Amygdala (tissue), 56 donors: ENCODE data around the gene CUL9.

Experiments
- DNase-seq, 56 donors: peaks; one replicate each; lab custom pipeline; 2025; lab: John Stamatoyannopoulos, UW

Gene CUL9

GRCh38 chr6:43172104-43173007 lies 9.6 kb upstream of the CUL9 start:
- DNase-seq, result peak in 27 of 56 donors; percentile 13 to 58 (median 34)

- DNase-seq, result peak in 2 of 56 donors; percentile 0 to 22
These were observed 8.3 kb upstream of the CUL9 start for GRCh38 chr6:43173591-43174262.

DNA sequence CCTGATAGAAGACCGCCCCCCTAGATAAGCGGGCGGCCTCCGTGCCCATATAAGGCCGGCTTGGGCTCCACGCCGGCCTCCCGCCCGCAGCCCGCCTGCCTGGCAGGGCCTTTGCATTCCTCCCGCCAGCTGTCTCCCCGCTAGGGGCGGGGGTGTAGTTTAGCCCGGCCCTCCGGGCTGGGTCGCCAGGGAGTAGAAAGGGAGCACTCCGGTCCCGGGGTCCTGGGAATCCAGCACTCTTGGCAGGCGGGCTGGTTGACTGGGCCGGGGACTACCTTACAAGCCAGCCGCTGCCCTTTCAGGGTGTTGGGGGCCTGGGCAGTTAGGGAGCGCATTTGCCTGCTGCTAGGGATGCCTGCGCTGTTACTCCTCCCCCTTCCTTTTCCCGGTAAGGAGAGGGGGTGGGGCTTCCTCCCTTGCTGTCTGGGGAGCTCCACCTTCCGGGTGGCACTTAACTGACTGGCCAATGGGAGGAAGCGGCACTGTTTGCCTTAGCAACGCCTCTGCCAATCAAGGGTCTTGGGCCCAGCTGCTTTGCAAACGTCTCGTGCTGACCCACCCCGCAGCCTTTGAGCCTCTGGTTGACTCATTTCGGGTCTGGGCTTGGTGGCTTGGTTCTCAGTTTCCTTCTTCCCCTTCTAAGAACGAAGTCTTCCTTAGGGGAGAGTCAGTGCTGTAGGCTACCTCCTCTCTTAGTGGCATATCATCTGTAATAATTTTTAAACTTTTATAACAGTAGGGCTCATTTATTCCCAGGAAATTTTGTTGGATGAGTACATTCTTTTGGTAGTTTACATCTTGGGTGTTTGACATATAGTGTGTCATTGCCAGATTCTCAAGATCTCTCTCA lies 7.5 kb upstream of the CUL9 start:
- DNase-seq, result peak; percentile 55 to 98 (median 95)

DNA sequence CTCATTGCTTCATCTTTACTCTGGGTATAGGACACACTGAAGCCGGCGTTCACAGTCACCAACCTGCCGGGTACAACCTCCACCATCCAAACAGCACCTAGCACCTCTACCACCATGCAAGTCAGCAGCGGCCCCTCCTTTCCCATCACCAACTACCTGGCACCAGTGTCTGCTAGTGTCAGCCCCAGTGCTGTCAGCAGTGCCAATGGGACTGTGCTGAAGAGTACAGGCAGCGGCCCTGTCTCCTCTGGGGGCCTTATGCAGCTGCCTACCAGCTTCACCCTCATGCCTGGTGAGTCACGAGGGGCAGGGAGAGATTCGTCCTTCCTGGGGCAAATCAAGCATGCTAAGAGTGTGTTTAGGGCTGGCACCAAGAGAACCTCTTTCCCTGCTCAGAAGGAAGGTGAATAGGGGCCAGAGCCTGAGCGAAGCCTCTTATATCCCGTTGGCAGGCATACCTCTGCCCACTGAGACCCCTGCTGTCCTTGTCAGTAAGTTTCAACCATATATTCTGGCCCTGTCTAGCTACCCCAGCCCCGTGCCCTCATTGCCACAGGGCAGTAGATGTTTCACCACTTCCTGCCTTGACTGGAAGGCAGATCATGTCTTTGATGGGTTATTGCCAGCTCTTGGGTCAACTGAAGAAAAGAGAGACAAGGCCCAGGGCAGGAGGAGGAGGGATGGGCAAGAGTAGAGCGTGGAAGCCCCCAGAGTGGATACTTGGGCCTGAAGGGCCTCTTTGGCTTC lies 6.1 kb upstream of the CUL9 start:
- no peak for DNase-seq

DNA sequence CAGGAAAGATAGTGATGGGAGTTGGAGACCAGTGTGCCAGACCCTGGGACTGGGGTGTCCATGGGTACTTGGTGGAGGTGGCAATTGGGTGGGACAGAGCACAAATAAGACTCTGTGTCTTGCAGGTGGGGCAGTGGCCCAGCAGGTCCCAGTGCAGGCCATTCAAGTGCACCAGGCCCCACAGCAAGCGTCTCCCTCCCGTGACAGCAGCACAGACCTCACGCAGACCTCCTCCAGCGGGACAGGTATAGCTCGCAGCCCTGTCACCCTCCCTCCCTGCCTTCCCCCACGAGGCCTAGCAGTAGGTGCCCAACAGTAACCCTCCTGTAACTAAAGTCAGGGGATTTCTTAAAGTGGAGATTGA lies 5.6 kb upstream of the CUL9 start:
- no peak for DNase-seq

GRCh38 chr6:43178150-43178549 lies 3.8 kb upstream of the CUL9 start:
- peak in 1 of 56 donors; percentile 7 for DNase-seq

- no peak for DNase-seq
These were observed 2.8 kb upstream of the CUL9 start for GRCh38 chr6:43178951-43179830.

DNA sequence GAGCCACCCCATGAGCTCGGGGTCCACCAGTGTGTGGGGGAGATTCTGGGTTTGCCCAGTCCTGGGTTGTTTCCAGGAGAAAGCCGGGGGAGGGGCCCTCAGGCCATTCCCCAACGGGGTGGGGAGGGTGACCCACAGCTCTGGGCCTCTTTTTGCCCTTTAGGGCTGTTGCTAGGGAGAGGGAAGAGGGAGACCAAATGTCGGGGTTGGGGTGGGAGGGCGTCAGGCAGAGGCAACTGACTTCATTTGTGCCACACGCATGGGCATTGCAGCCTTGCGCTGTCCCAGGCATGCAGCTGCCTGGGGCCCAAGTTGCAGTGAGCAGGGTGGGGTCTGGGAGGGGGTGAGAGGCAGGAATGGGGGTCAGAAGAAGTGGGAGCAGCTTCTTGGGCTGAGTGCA lies 1.9 kb upstream of the CUL9 start:
- DNase-seq, result no peak

GRCh38 chr6:43180985-43181384 lies 1.0 kb upstream of the CUL9 start:
- no peak for DNase-seq

DNA sequence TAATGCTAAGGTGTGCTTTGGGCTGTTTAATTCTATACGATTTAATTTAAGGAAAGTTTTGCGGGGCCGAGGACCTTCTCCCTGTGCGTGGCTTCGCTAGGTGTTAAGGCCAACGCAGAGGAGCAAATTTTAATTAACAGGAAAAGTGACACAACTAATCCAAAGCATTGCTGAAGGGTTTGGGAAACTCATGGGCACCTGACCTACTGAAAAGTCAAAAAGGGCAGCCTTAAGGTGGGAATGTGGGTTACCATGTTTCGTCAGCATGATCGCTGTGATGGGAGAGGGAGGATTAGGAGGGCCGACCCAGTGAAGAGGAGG lies 415 bp upstream of the CUL9 start:
- DNase-seq, result no peak

GRCh38 chr6:43183441-43183840 lies 1.4 kb downstream of the CUL9 start:
- DNase-seq, result no peak

DNA sequence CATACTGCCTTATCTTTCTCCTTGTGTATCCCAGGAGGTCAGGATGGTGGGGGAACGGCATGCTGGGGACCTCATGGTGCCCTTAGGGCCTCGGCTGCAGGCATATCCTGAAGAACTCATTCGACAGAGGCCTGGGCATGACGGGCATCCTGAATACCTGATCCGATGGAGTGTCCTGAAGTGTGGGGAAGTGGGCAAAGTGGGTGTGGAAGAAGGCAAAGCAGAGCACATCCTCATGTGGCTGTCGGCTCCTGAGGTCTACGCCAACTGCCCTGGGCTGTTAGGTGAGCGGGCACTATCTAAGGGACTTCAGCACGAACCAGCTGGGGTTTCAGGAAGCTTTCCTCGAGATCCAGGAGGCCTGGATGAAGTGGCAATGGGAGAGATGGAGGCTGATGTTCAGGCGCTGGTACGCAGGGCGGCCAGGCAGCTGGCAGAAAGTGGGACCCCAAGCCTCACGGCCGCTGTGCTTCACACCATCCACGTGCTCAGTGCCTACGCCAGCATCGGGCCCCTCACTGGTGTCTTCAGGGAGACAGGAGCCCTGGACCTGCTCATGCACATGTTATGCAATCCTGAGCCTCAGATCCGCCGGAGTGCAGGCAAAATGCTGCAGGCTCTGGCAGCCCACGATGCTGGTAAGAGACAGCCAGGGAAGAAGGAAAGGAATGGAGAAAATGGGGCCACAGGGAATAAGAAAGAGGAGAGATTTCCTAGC lies 2.4 kb downstream of the CUL9 start:
- DNase-seq, result peak in 8 of 56 donors; percentile 7 to 31 (median 16)

- DNase-seq, result no peak
These were observed 3.5 kb downstream of the CUL9 start for GRCh38 chr6:43185391-43185985.

DNA sequence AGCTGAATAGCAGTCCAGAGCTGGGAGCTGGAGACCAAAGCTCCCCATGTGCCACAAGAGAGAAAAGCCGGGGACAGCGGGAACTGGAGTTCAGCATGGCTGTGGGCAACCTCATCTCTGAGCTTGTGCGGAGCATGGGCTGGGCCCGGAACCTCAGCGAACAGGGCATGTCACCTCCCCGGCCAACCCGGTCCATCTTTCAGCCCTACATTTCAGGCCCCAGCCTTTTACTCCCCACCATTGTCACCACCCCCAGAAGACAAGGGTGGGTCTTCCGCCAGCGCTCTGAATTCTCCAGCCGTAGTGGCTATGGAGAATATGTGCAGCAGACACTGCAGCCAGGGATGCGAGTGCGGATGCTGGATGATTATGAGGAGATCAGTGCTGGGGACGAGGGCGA lies 4.0 kb downstream of the CUL9 start:
- DNase-seq, result no peak

DNA sequence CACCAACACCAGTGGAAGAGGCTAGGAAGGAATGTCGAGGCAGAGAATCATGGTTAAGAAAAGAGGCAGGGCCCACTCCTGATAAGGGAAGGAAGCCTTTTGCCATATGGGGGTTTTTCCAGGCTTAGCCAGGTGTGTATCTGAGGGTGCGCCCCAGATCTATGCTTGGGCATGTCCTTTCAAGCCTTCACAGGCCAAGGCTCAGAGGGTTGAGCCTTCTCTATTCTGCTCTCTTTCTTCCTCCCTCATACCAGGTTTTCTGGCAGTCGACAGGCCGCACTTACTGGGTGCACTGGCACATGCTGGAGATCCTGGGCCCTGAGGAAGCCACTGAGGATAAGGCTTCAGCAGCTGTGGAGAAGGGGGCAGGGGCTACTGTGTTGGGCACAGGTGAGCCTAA lies 4.7 kb downstream of the CUL9 start:
- no peak for DNase-seq

DNA sequence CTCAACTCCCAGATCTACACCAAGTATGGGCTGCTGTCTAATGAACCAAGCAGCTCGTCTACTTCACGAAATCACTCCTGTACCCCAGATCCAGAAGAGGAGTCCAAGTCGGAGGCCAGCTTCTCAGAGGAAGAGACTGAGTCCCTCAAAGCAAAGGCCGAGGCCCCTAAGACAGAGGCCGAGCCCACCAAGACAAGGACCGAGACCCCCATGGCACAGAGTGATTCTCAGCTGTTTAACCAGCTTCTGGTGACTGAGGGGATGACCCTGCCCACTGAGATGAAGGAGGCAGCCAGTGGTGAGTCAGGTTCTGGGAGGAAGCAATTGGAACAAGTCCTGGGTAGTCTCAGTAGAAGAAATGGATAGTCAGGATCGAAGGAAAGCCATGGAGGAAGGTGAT lies 5.8 kb downstream of the CUL9 start:
- no peak for DNase-seq

DNA sequence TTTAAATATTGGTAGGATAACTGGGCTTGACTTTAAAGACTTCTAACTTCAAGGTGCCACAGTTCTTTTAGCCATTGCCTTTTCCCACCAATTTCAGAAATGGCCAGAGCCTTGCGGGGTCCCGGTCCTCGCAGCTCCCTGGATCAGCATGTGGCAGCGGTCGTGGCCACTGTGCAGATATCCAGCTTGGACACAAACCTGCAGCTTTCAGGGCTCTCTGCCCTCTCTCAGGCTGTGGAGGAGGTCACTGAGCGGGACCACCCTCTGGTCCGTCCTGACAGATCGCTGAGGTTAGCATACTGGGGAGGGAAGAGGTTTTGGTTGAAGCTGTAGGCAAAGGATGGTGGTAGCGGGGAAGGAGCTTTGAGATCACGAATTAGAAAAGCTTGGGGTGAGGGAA lies 6.4 kb downstream of the CUL9 start:
- no peak for DNase-seq

GRCh38 chr6:43189776-43190304 lies 7.8 kb downstream of the CUL9 start:
- DNase-seq, result no peak
